Effector memory CD4-positive, alpha-beta T cell (primary cell): ENCODE results near the gene EME2.

Source experiments
- DNase-seq, 3 donors: peaks; one replicate each; pipeline ENCODE4 v3.0.0-alpha.2; 2020
- H3K27ac ChIP-seq: 2 replicates; pipeline ENCODE4 v1.7.0; 2013; ENCODE audit warnings: mild to moderate bottlenecking, low read length, moderate library complexity; ENCODE audit not compliant: insufficient read depth, poor library complexity, severe bottlenecking
- H3K27me3 ChIP-seq: replicated peaks from 2 replicates; pipeline ENCODE4 v1.7.0; 2013; ENCODE audit warnings: mild to moderate bottlenecking, low read length; ENCODE audit not compliant: insufficient read depth, control insufficient read depth, poor library complexity, severe bottlenecking
- H3K36me3 ChIP-seq: 2 replicates; pipeline ENCODE4 v1.7.0; 2013; ENCODE audit warnings: mild to moderate bottlenecking, low read length, moderate library complexity; ENCODE audit not compliant: control insufficient read depth, insufficient read depth
- H3K4me1 ChIP-seq: 2 replicates; pipeline ENCODE4 v1.7.0; 2013; ENCODE audit warnings: low read length, mild to moderate bottlenecking; ENCODE audit not compliant: control insufficient read depth, insufficient read depth, poor library complexity, severe bottlenecking
- H3K4me3 ChIP-seq: 2 replicates; pipeline ENCODE4 v1.7.0; 2013; ENCODE audit warnings: low read length, low read depth, mild to moderate bottlenecking; ENCODE audit not compliant: insufficient read depth, poor library complexity, severe bottlenecking
- H3K9me3 ChIP-seq: 2 replicates; pipeline ENCODE4 v1.7.0; 2013; ENCODE audit warnings: mild to moderate bottlenecking, low read length, moderate library complexity; ENCODE audit not compliant: control insufficient read depth

The EME2 gene

DNA sequence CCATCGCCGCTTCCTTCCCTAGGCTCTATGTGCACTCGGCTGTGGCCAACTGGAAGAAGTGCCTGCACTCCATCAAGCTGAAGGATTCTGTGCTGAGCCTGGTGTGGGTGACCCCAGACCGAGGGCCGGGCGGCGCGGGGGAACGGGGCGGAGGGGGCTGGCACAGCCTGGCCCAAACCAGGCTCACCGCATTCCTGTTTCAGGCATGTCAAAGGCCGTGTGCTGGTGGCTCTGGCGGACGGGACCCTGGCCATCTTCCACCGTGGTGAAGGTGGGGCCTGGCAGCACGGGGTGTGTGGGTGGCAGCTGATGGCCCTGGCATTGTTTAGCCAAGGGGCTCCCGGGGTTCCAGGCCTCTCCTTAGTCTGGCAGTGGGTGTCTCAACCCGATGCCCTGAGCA, 5.9 kb upstream of the EME2 start:
- H3K4me1 ChIP-seq = peaks cover 7% of the 10 kb centered on the region
- H3K27me3 ChIP-seq = no peaks in the 10 kb centered on the region
- no peak for DNase-seq
- H3K9me3 ChIP-seq = no peaks in the 10 kb centered on the region
- peaks cover 59% of the 10 kb centered on the region for H3K36me3 ChIP-seq
- no peak overlapping the region for H3K27ac ChIP-seq
- no peak overlapping the region for H3K4me3 ChIP-seq

DNA sequence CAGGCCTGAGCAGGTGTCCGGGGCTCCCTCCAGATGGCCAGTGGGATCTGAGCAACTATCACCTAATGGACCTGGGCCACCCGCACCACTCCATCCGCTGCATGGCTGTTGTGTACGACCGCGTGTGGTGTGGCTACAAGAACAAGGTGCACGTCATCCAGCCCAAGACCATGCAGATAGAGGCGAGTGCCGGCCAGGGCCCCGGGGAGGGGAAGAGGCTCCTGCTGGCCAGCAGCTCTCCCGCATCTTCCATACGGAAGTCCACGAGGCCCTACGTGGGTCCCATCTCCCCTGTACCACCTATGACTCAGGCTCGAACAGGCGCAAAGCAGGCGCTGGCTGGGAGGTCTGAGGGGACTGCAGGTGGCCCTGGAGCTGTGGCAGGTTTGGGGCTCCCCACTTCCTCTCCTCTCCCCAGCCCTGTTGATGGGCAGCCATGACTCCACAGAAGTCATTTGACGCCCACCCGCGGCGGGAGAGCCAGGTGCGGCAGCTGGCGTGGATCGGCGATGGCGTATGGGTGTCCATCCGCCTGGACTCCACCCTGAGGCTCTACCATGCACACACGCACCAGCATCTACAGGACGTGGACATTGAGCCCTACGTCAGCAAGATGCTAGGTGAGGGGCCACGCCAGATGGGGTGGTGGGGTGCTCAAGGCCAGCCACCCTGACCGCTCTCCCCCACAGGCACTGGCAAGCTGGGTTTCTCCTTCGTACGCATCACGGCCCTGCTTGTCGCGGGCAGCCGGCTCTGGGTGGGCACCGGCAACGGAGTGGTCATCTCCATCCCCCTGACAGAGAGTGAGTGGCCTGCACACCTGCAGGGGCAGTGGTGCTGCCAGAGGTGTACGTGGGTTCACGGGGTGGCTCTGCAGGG, 5.3 kb upstream of the EME2 start:
- H3K36me3 ChIP-seq = peaks cover 53% of the 10 kb centered on the region
- peaks cover 13% of the 10 kb centered on the region for H3K4me1 ChIP-seq
- H3K27me3 ChIP-seq = no peaks in the 10 kb centered on the region
- no peak overlapping the region for H3K27ac ChIP-seq
- DNase-seq = no peak
- H3K4me3 ChIP-seq = no peak overlapping the region
- no peaks in the 10 kb centered on the region for H3K9me3 ChIP-seq

DNA sequence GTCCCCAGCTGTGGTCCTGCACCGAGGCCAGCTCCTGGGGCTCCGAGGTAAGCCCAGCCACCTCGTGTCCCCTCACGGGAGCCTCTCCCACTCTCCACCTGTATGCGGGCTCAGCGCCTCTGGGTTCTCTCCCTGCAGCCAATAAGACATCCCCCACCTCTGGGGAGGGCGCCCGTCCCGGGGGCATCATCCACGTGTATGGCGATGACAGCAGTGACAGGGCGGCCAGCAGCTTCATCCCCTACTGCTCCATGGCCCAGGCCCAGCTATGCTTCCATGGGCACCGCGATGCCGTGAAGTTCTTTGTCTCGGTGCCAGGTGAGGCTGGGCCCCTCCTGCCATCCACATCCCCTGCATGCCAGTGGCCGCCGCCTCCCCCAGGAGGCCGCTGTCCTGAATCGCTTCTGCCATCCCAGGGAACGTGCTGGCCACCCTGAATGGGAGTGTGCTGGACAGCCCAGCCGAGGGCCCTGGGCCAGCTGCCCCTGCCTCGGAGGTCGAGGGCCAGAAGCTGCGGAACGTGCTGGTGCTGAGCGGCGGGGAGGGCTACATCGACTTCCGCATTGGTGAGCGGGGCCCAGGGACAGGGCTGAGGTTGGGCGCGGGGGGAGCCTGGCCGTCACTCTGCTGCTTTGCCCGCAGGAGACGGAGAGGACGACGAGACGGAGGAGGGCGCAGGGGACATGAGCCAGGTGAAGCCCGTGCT, 4.4 kb upstream of the EME2 start:
- H3K4me1 ChIP-seq = peaks cover 15% of the 10 kb centered on the region

DNA sequence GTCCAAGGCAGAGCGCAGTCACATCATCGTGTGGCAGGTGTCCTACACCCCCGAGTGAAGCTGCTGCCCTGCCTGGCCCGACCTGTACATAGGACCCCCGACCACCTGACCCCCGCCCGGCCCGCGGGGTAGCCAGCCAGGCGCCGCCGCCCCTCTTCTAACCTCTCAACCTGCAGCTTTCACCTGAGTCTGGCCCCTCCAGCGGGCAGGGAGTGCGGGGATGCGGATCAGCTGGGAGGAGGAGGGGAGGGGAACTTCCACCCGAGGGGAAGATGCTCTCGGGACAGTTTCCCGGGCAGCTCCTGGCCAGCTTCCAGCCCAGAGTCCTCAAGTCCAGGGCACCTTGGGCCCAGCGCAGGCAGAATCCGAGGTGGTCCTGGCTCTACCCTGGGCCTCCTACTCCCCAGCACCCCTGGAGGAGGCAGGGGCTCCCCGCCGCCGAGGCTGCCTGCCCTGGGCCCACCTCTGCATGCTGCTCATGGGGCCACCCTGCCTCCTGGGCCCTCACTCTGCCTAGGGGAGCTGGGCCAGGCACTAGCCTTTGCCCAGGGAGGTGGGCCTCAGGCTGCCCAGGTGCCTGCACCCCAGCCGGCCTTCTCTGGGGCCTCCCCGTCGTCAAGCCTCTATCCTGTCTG, 3.7 kb upstream of the EME2 start:
- H3K4me3 ChIP-seq = no peak overlapping the region
- DNase-seq = no peak
- peaks cover 19% of the 10 kb centered on the region for H3K4me1 ChIP-seq
- no peak overlapping the region for H3K27ac ChIP-seq
- H3K36me3 ChIP-seq = peaks cover 43% of the 10 kb centered on the region
- H3K9me3 ChIP-seq = no peaks in the 10 kb centered on the region
- no peaks in the 10 kb centered on the region for H3K27me3 ChIP-seq

More for the DNA sequence above, 4.4 kb upstream of the EME2 start:
- DNase-seq = no peak
- H3K9me3 ChIP-seq = no peaks in the 10 kb centered on the region
- peaks cover 46% of the 10 kb centered on the region for H3K36me3 ChIP-seq
- no peak overlapping the region for H3K27ac ChIP-seq
- H3K4me3 ChIP-seq = no peak overlapping the region
- no peaks in the 10 kb centered on the region for H3K27me3 ChIP-seq

DNA sequence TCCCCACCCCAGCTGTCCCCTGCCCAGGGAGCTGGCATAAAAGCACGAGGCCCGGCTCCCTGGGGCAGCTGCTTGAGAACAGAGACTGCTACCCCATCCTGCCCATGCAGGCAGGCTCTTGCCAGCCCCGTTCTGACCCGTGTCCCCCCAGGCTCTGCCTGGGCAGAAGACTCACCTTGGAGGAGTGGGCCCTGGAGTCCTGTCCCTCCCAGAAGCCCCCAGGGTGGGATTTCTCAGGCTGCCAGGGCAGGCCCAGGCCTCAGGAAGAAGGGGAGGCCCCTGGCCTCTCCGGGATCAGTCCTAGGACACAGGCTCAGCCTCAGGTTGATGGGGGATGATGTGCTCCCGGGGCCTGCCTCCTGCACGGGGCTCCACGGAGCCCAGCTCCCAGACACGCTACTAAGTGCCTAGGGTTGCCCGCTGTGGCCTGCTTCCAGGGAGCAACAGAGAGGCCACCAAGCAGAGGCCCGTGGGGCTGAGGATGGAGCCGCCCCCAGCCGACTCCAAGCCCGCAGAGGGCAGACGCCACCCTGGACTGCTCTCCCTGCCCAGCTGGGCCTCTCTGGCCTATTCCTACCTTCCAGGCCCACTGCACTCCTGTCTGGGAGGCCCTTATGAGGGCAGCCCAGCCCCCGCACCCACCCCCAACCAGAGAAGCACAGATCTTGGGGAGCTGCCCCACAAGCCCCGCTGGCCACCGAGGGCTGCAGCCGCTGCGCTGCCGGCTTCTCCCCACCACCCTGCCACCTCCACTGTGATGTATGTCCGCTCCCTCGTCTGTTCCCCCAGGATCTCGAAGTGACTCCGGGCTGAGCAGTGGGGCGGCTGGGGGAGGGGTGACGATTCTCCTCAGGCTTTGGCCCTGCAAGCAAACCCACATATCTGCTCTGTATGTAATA, 3.0 kb upstream of the EME2 start:
- Histone ChIP-seq H3K27ac (no peak overlapping the region), H3K4me3 (no peak overlapping the region), H3K9me3 (no peaks in the 10 kb centered on the region), H3K27me3 (no peaks in the 10 kb centered on the region), H3K4me1 (peaks cover 27% of the 10 kb centered on the region), H3K36me3 (peaks cover 43% of the 10 kb centered on the region)
- no peak for DNase-seq

DNA sequence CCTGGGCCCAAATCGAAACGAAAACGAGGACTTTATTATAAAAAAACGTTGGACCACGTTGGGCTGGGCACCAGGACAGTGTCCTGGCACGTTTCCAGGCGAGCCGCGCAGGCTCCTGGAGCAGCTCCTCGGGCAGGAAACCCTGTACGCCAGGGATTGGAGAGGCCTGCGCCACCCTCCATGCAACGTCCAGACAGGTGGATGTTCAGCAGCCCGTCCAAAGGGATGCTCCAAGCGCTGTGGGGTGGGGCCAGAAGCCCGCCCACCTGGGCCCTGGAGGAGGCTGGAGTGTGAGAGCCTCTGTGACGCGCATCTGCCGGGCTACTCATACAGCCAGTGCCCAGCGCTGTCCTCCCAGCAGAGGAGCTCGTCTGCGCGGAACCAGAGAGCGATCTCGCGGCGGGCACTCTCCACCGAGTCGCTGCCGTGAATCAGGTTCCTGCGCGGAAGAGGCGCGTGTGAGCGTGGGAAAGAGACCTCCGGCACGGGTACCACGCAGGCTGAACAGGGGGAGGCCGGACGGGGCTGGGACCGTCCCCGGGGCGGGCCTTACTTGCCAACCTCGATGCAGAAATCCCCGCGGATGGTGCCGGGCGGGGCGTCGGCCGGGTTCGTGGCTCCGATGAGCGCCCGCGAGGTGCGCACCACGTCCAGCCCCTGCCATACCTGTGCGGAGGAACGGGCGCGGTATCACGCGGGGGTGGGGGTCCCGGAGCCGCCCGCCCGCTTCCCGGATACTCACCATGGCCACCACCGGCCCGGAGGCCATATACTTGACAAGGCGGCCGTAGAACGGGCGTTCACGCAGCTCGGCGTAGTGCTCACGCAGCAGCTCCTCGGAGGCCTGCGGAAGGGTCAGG, 2.1 kb upstream of the EME2 start:
- DNase-seq = peak; percentile 28 to 39 (median 29)
- H3K27me3 ChIP-seq = no peaks in the 10 kb centered on the region
- no peaks in the 10 kb centered on the region for H3K9me3 ChIP-seq
- peak overlapping the region; percentile 95 for H3K4me3 ChIP-seq
- peak overlapping the region; percentile 82 for H3K27ac ChIP-seq
- H3K36me3 ChIP-seq = peaks cover 35% of the 10 kb centered on the region
- H3K4me1 ChIP-seq = peaks cover 27% of the 10 kb centered on the region

DNA sequence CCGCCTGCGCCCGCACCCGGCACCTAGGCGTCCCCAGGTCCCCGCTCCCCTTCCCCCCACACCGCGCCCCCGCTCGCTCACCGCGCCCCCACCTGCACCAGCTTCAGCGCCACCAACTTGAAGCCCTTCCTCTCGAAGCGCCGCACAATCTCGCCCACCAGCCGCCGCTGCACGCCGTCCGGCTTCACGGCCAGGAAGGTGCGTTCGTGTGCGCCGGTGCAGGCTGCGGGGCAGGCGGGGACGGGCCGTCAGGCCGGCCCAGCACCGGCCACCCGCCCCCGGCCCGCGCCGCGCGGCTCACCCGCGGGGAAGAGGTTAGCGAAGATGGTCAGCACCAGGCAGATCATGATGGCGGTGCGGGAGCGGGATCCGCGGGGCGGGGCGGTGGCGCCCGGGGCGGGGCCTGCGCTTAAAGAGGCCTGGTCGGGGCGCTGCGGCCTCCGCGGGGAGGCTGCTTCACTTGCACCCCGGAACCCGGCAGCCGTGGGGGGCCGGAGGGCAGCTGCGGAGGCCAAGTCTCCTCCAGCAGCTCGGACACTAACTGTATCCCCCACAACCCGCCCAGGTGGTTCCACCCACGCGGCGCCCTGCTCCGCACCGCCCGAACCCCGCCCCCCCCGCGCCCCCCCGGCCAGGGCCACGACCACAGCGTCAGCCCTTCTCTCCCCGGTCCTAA, 1.3 kb upstream of the EME2 start, which contains the start of gene NME3:
Gene NME3, minus strand, starts transcription at position 356 of the 676 bp plus-strand sequence. Its CDS starts 9 bp downstream, at position 347.
- Histone ChIP-seq H3K27me3 (no peaks in the 10 kb centered on the region), H3K9me3 (no peaks in the 10 kb centered on the region), H3K4me3 (peak within 1 kb of the TSS; percentile 95), H3K36me3 (peaks cover 33% of the 10 kb centered on the region), H3K27ac (peak within 1 kb of the TSS; percentile 82), H3K4me1 (peaks cover 27% of the 10 kb centered on the region)
- peak; percentile 41 to 61 (median 60) for DNase-seq

DNA sequence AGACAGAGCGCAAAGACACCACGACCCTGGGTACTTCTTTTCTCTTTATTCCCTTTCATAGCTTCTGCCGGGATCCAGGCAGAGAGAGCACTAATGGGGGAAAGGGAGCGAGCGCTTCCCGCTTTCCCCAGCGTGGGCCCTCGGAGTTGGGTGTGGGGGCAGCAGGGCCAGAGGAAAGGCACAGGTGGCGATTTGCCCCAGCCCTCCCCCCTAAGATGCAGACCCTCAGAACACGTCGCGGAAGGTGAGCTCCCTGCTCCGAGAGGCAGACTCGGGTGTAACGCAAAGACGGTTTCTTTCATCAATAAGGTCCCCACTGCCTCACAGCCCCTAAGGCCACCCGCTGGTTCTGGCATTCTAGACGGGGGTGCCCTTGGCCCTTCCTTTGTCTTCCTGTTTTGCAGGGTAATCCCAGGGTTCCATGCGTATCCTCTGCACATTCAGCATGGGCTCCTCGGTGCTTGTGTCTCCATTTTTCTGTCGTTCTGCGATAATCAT, 697 bp upstream of the EME2 start:
- peaks cover 27% of the 10 kb centered on the region for H3K4me1 ChIP-seq
- peaks cover 34% of the 10 kb centered on the region for H3K36me3 ChIP-seq
- H3K9me3 ChIP-seq = no peaks in the 10 kb centered on the region
- no peaks in the 10 kb centered on the region for H3K27me3 ChIP-seq
- DNase-seq = no peak
- peak overlapping the region; percentile 95 for H3K4me3 ChIP-seq
- peak overlapping the region; percentile 82 for H3K27ac ChIP-seq
